CD4-positive, alpha-beta T cell treated with Interleukin-4 for 4 hours (primary cell): ENCODE measurements around the gene HTRA3.
"Not testable (repeated sequence)": the region's sequence is repeated elsewhere in the genome, so short reads cannot be mapped to it uniquely, and the experiment has no call there.

Experiments
- DNase-seq: peaks from one replicate; pipeline ENCODE4 v3.0.0-alpha.2; 2020

The HTRA3 gene

DNA sequence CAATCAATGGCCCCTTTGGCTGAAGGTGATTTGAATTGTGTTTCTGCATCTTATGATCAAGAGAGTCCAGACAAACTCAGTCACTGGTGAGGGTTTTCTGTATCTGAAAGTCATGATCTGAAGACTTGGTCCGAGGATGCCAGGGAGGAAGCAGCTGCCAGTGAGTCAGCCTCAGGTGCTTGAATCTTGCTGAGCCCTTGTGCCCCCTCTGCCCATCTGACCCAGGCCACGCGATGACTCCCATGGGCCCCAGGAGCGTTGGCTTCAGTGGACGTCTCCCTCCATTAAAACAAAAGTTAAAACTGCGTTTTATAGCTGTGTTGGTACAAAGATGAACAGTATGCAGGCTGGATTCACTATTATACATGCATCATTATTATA is 62.0 kb downstream of the HTRA3 start:
- DNase-seq: no peak

DNA sequence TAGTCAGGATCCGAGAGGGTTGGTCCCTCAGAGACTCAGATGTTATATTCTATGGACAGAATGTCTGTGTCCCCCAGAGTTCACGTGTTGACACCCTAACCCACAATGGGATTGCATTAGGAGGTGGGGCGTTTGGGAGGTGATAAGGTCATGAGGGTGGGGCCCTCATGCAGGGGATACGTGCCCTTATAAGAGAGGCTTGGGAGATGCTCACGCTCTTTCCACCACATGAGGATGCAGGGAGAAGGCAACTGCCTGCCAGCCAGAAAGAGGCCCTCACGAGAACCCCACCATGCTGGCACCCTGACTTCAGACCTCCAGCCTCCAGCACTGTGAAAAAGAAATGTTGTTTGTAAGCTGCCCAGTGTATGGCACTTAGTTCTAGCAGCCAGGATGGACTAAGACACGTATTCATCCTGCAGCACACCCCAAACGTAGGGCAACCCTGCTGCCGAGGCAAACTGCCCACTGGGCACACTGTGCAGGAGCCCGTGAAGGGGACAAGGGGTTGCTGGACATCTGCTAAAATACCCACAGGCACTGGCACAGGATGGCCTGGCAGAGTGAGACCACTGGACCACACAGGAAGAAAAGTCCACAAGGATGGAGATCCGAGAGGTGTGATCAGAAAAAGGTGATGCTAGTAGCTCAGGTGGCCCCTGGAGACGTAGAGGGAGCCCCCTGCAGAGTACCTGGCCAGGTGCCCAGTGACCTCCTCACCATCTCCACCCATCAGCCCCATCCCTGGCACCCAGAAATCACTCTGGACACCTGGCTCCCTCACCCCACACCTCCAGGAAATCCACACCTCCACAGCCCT is 62.7 kb downstream of the HTRA3 start:
- no peak for DNase-seq

DNA sequence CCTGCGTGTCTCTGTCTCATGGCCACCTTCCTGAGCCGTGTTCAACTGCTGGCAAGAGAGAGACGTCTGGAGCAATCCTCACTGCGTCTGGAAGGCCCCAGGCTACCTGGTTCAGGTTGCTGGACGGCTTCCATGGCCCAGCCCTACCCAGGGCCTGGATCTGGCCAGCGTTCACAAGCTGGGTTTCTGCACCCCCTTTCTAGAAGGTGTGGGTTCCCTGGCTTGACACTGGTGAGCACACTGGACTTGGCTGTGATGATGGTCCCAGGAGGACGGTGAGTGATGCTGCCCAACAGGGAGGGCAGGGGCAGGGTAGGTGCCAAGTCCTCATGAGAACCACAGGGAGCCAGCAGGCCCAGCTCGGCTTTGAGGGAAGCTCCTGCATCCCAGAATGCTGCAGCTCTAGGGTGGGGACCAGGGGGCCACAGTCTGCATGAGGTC is 63.4 kb downstream of the HTRA3 start:
- no peak for DNase-seq

DNA sequence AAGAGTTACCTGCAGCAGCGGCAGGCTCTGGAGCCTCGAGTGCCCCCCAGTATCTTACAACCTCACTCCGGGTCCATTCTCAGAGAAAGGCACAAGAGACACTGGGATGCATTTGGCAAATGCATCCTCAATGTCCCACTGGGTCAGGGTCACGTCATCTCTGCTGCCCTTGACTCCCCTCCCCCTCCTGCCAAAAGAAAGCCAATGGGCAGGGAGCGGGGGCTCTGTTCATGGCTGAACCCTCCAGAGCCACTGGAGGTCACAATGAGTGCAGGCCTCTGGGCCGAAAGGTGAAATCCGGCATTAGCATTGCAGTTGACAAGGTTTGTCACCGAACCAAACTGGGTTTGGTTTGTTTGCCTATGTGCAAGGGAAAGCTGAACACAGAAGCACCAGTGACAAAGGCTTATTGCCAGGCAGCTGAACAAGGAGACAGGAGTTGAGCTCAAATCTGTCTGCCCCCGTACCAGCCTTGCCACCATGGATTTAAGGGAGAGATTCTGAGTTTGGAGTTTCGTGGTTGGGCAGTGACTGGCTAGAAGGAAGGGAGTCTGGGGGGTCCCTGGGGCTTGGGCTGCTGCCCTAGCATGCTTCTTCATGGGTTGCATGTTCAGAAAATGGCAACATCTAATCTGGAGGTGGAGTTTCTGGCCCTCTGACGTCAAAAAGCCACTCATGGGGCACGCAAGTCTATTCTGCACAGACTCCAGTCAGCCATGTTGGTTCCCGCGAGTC is 64.3 kb downstream of the HTRA3 start:
- DNase-seq: no peak

DNA sequence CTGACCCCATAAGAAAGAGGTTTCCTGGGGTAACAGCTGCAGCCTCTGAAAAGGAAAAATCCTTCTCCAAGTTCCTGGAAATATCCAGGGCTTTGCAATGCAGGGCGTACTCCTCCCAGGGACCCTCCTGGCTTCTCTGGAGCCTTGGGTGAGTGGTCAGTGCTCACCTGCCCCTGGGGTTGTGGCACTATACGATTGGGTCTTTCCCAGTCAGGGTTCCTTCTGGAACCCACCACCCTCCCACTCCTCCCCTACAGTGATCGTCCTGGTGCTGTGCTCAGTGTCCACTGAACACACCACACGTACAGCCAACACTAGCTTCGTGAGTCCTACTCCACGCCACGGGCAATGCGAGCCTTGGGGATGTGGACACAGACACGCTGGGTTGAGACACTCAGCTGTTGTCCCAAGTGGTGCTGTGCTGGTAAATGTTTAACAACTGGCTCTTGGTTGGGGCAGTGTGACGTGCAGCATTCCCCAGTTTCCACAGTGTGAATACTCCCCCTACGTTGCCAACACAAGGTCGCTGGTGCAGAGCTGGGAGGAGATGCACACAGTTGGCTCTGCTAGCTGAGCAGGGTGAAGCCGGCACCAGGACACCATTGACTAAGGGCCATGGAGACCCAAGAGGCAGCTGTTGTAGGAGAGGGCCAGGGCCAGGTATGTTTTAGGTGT is 65.4 kb downstream of the HTRA3 start:
- no peak for DNase-seq

DNA sequence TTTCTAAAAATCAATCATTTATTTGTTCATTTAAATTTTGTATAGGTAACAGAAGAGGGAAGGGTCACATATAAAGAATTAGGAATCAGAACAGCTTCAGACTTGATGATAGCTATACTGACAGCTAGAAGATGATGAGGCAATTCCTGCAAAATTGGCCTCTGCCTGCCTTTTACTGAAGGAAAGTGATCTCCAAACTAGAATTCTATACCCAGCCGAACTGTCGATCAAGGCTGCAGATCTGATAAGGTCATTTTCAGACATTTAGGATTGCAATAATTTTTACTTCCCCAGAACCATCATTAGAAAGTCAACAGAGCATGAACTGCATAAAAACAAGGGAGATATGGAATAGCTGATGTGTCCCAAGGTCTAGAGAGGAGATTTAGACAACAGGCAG is 66.3 kb downstream of the HTRA3 start:
- DNase-seq: no peak

DNA sequence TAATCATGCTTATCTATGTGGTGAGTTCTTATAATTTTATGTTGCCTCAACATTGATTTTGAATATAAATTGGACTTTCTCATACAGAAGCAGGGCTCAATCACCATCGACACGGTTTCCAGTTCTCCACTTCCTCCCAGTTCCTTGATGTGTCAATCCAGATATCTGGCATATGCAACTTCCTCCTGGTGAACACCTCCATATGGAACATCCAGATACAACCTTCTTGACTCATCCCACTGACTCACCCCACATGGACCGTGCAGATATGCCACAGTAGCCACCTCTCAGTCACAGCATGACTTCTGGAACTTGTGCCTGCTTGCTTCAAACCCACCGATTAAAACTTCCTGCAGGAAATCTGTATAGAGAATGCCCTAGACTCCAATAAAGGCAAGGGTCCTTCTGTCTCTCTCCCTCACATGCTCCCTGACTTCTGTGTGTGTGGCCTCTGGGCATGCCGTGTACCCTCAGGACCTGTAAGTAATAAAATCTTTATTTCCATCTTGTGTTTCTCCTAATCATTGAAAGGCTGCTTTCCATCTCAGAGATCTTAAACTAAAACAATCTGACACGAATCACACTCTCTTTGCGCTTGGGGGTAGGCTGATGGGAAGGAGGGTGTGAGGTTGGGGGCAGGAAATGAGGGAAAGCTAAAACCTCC is 67.0 kb downstream of the HTRA3 start:
- no peak for DNase-seq

DNA sequence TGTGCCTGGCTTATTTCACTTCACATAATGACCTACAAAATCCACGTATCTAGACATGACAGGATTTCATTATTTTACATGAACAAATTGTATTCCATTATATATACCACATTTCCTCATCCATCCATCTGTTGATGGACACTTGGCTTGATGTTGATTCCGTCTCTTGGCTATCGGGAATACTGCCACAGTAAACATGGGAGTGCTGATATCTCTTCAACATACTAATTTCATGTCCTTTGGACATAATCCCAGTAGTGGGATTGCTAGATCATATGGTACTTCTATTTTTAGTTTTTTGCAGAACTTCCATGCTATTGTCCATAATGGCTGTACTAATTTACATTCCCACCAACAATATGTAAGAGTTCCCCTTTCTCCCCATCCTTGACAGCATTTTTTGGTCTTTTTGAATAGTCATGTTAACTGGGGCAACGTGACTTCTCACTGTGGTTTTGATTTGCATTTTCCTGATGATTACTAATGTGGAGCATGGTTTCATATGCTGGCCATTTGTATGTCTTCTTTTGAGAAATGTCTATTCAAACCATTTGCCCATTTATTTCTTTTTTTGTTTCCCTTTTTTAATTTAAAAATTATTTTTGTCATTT is 68.9 kb downstream of the HTRA3 start:
- no peak for DNase-seq

DNA sequence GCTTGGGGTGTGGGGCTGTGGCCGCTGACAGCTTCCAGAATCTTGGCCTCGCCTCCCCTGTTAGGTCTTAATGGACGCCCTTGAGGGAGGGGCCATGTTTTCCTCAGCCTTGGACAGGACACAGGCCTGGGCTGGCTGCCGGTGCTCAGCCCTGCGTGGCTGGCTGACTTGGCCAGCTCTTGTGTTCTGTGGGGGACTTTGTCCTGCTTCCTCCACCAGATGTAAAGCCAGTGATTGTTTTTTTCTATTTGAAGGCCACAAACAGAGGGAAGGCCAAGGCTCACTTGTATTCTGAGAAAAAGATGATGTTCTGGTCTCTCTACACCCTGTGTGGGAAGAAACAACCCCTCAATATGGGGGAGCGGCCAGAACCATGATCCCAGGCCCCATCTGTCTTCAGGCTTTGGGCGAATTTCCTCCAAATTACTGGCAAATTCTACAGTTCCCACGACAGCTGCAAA is 71.3 kb downstream of the HTRA3 start:
- no peak for DNase-seq

DNA sequence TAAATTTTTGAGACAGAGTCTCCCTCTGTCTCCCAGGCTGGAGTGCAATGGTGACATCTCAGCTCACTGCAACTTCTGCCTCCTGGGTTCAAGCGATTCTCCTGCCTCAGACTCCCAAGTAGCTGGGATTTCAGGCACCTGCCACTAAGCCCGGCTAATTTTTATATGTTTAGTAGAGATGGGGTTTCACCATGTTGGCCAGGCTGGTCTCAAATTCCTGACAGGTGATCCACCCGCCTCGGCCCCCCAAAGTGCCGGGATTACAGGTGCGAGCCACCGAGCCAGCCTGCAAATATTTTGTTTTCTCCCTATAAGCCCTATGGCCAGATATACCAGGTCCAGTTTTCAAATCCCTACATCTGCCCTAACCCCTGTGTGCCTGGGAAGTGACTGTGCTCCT is 71.7 kb downstream of the HTRA3 start:
- DNase-seq: not testable (repeated sequence)

DNA sequence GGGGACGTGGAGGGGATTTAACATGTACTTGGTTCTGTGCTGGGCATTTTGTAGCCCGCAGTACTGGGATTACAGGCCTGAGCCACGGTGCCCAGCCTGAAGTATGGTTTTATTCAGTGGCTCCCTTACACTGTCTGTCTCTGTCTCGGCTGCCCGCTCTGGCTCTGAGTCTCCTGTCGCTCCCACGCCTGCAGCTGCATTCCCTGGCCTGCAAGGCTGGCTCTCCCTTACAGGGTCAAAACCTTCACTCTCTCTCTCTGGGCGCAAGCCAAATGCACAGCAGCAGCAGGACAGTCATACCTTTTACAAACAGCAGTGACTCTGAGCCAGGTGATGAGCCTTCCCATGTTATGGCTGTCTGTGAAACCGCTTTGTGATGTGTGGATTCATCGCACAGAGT is 72.1 kb downstream of the HTRA3 start:
- DNase-seq: no peak

DNA sequence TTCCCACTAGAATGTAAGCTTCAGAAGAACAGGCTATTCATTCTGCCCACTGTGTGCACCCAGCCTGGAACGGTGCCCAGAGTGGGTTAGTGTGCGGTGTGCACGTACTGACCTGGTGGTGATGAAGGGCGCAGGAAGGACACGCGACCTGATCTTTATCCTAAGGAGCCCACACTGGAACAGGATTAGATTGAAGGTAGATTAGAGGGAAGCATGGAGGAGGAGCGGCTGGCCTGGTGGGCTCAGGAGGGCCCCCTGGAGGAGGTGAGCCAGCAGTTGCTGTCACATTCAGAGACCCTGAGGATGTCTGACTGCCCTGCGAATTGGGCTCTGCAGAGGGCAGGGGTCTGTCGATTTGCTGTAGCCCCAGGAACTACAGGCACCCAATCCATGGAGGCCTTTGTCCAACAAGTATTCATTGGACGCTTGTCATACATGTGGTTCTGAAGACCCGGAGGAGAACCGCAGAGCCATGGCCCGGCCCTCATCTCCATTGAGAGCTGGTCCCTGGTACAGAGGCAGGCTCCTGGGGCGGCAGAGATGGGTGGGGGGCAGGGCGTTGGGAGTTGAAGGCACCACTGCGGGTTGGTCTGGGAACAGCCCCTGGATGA is 73.2 kb downstream of the HTRA3 start:
- DNase-seq: no peak

DNA sequence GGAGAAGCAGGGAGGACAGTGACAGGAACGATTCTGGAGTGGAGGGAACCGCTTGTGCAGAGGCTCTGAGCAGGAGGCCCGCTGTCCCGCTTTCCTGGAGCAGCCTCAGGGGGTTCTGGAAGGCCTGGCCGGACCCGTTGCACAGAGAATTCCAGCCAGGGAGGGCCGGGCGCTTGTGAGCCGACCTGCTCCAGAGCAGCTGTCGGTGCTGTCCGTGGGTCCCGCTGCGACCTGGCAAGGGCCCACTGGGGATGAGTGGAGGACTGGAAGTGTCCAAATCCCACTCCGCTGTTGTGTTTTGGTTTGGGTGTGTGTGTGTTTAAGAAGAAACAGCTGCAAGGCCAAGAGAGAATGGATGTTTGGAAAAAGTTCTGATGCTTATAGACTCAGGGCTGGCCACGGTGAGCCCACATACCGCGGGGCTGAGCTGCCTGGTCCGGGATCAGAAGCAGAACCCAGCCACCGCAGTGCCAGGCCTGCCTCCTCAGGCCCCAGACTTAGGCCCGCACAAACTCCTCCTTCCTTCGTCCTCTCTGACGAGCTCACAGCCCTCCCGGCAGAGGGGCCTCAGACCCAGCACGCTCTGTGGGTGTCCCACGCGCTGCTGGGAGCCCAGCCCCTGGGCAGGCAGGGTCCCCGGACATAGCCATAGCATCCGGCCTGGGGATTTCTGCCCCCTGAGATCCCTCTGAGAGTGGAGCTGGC is 73.9 kb downstream of the HTRA3 start:
- DNase-seq: no peak

DNA sequence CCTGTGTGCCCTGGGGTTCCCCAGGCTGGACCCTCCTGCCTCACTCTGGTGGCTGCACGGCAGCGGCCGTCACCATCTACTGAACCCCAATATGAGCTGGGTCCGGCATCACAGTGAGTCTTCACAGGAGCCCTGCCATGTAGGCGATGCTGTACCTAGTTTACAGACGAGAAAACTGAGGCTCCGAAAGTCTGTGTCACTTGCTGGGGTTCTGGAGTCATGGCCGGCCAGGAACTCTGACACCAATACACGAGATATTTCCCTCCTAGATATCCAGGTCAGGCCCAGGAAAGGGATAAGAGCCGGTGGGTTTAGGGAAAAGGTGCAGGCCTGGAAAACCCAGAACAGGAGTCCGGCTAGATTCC is 74.4 kb downstream of the HTRA3 start:
- DNase-seq: no peak

DNA sequence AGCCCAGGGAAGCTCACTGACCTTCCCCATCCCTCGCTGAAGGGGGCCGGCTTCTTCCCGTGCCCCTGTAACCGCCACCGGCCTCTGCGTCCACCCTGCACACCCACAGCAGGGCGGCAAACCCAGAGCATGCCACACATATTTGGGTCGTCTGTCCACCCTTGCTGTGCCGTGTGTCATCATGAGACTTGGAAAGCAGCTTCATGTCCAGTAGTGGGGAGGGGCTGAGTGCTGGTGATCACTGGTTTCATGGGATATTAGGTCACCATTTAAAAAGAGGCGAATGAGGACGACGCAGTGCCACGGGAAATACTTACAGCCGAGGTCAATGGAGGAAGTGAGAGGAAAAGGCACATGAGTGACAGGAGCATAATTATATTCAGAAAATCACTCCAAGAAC is 74.8 kb downstream of the HTRA3 start:
- DNase-seq: no peak

DNA sequence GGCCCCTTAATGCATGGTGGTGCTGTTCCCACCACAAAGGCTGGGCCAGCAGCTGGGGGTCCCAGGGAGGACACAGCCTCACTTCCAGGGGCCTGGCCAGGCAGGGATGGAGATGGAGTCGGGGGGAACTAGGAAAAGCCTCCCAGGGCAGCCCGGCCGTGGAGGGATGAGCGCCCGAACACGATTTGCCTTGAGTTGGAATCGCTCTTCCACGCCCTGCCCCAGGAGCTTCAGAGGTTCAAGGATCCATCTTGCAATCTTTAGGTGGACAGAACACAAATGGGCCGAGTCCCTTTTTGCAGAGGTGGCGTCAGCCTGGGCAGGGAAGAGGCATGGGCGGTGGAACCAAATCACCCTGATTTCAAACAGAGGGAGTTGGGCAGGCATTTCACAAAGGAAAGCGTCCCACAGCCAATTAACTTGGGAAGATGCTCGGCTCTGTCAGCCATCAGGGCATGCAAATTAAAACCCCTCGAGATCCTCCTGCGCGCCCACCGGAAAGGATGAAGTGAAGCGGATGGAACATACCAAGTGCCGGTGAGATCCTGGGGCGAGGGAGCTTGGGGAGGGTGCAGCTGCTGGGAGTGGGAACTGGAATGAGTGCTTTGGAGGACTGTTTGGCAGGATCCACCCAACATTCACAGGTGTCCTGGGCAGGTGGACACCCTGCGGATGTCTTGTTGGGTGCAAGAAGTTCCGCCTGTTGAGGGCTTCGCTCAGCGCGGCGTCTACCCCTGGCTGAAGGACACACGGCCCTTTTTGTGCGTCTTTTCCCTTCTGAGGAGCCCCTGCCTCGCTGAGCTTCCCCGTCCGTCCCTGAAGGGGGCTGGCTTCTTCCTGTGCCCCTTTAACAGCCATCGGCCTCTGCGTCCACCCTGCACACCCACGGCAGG is 75.7 kb downstream of the HTRA3 start:
- no peak for DNase-seq

DNA sequence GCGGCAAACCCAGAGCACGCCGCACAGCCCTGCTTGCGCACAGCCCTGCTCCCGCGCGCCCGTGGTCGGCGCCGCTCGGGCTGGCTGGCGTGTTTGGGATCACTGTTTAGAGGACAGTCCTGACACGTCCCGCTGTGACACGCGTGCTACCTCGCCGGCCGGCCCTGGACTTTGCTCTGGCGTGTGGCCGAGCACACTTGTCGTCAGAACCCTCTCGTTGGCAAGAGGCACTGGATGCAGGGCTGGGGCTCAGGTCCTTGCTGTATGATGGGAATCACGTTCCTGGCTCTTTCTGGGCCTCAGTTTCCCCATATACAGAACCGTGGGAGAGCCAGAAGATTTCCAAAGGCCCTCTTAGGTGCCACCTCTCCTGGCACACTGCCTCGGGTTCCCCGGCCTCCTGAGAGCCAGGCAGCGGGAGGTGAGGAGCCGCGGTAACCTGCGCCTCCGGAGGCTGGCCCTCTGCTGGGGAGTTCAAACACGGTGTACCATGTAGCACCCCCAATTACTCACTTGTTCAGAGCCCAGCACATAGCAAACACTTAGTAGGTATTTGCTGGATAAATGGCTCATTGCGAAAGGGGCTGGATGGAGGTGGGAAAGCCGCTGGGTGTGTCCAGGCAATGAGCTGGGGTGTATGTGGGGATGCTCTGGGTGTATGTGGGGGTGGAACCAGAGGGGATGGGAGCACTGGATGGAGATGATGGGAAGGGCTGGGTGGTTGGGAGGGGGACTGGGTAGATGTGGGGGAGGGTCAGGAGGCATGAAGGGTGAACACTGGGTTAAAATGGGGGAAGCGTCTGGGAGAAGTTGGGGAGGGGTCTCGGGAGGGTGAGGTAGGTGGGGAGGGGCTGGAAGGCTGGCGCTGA is 76.6 kb downstream of the HTRA3 start:
- no peak for DNase-seq

DNA sequence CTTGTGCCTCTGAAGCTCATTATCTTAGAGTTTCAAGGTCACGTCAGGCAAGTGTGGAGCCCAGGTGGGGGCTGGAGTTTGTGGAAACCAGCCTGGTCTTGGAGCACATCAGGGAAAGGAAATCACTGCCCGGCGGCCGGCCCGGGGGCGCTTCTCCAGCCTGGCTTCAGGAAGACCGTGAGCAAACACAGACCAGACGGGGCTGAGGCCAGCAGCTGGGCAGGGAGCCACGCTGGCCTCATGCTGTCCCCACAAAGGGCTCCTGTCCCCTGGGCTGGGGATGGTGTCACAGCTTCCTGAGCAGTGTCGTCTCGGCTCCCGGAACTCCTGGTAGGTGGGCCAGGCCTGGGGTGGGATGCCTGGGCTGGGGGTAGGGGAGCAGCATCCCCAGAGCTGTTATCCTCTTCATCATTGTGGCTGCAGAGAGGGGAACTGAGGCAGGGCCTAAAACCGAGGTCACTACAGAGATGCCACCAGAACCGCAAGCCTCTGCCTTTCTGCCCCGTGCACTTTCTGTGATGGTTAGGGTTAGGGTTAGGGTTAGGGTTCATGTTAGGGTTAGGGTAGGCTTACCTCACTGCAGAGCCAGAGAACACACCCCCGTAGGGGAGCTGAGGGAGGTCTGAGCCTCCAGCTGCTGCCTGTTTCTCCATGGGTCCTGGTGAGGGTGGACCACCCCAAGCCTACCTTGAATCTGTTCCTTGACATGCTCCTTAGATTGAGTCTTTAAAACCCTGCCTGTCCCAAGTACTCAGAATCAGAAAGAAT is 77.5 kb downstream of the HTRA3 start:
- no peak for DNase-seq

DNA sequence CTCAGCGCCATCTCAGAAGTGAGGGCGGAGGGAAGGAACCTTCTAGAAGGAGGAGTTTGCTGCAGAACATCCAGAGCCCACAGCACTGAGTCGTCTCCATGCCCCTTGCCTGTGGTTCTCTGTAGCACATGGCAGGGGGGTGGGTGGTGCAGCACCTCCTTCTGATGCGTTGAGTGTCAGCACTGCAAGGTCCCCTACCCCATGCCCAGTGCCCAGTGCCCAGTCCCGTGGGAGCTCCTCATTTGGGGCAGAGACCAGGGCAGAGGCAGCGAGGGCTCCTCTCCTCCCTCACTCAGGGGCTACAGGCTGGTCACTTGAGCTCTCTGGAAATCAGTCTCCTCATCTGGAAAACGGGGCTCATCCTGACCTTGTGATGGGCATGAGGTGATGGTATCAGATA is 78.1 kb downstream of the HTRA3 start:
- DNase-seq: no peak
